ENCODE data around the gene ARHGEF11.

DNA sequence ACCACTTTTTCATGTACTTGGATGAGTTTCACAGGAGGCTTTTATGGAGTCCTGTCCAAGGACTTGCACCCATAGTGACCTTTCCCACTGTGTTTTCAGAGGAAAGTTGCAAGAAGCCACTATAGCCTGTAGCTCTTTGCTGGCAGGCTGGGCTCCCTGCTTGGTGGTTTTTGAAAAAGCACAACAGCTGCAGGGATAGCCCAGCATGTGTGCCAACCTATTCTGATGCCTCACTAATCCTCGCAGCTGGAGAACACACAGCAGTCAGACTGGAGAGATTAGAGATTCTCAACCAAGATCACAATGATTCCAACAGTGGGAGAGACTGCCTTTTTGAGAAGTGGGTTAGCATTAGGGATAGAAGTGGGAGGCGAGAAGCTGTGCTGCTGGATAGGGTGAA, 24.1 kb upstream of the ARHGEF11 start:
- TF ChIP-seq, protein P1, sequence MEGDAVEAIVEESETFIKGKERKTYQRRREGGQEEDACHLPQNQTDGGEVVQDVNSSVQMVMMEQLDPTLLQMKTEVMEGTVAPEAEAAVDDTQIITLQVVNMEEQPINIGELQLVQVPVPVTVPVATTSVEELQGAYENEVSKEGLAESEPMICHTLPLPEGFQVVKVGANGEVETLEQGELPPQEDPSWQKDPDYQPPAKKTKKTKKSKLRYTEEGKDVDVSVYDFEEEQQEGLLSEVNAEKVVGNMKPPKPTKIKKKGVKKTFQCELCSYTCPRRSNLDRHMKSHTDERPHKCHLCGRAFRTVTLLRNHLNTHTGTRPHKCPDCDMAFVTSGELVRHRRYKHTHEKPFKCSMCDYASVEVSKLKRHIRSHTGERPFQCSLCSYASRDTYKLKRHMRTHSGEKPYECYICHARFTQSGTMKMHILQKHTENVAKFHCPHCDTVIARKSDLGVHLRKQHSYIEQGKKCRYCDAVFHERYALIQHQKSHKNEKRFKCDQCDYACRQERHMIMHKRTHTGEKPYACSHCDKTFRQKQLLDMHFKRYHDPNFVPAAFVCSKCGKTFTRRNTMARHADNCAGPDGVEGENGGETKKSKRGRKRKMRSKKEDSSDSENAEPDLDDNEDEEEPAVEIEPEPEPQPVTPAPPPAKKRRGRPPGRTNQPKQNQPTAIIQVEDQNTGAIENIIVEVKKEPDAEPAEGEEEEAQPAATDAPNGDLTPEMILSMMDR (IDR thresholded peaks at IDR 0.05 in 8 of 11, conservative IDR thresholded peaks at IDR 0.05 in 3 of 11): no peak
- no peak for TF ChIP-seq POLR2A (IDR thresholded peaks at IDR 0.05)
- TF ChIP-seq POLR2AphosphoS5 (IDR thresholded peaks at IDR 0.05): no peak

Data from spleen (tissue), 7 donors.